GM23338 (cell line): ENCODE measurements around the gene PRDM1.

Experiments used
- CREB1 ChIP-seq: fragments of 250-450 bp; sonication (Bioruptor Pico); IDR thresholded peaks from 2 replicates; pipeline ENCODE4 v1.5.0; 2020; ENCODE audit warnings: low read depth, mild to moderate bottlenecking, moderate library complexity
- CTCF ChIP-seq, 2 experiments: fragments of 200-600 bp in 1 of 2; sonication (generic) in 1 of 2; conservative IDR thresholded peaks; 2 replicates each; pipeline versions ENCODE4 v1.5.1 to v1.6.1; 2016 to 2017; ENCODE audit warnings: antibody characterized with exemption in 2 of 2, low read depth in 2 of 2, mild to moderate bottlenecking in 2 of 2, moderate library complexity in 1 of 2
- ETS1 ChIP-seq: IDR thresholded peaks from 2 replicates; pipeline ENCODE4 v1.6.1; 2016; ENCODE audit warnings: antibody characterized with exemption
- EZH2 ChIP-seq: fragments of 200-600 bp; sonication (generic); IDR thresholded peaks from one replicate; pipeline ENCODE4 v1.8.0; 2017; ENCODE audit warnings: antibody characterized with exemption, mild to moderate bottlenecking, low read depth; ENCODE audit not compliant: unreplicated experiment
- EZH2phosphoT487 ChIP-seq: fragments of 200-600 bp; sonication (generic); IDR thresholded peaks from one replicate; pipeline ENCODE4 v1.8.1; 2018; ENCODE audit warnings: antibody characterized with exemption; ENCODE audit not compliant: unreplicated experiment
- JUNB ChIP-seq: IDR thresholded peaks from one replicate; pipeline ENCODE4 v1.6.1; 2016; ENCODE audit warnings: antibody characterized with exemption; ENCODE audit not compliant: unreplicated experiment
- NANOG ChIP-seq: IDR thresholded peaks from 2 replicates; pipeline ENCODE4 v1.6.1; 2016; ENCODE audit warnings: antibody characterized with exemption, borderline replicate concordance
- POLR2AphosphoS5 ChIP-seq: IDR thresholded peaks from 2 replicates; pipeline ENCODE4 v1.6.1; 2016; ENCODE audit warnings: antibody characterized with exemption, low read depth
- STAT1 ChIP-seq: IDR thresholded peaks from one replicate; pipeline ENCODE4 v1.6.1; 2016; ENCODE audit warnings: antibody characterized with exemption; ENCODE audit not compliant: unreplicated experiment
- ZNF114 ChIP-seq: fragments of 250-450 bp; sonication (Bioruptor Pico); IDR thresholded peaks from 2 replicates; pipeline ENCODE4 v1.5.0; 2020; ENCODE audit warnings: mild to moderate bottlenecking, moderate library complexity
- ZNF462 ChIP-seq: fragments of 250-450 bp; sonication (Bioruptor Pico); IDR thresholded peaks from 2 replicates; pipeline ENCODE4 v1.5.0; 2020; ENCODE audit warnings: mild to moderate bottlenecking, moderate library complexity
- TF ChIP-seq, protein P1 (sequence below): IDR thresholded peaks from one replicate; pipeline ENCODE4 v1.6.1; 2018; ENCODE audit warnings: antibody characterized with exemption; ENCODE audit not compliant: unreplicated experiment

DNA sequence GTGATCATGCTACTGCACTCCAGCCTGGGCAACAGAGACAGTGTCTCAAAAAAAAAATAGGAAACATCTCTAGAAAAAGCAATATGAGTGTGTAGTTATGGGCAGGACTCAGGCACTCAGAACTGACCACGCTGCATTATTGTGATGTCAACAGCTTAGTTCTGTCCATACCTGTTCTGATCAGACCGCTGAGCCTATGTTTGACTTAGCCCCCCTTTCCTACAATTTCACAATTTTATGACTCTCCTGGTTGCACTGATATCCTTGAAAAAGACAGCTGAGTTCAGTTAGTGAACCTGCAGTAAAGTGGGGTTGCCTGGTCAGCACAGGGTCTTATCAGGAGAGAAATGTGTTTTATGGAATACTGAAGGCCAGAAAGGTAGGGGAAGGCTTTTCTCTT, 37.8 kb upstream of the PRDM1 start:
- TF ChIP-seq CTCF (conservative IDR thresholded peaks at IDR 0.05; ENCODE audit: low read depth in 2 of 2) (no peak), POLR2AphosphoS5 (no peak), JUNB (no peak), EZH2 (no peak), ZNF114 (CRISPR knock-in tag) (no peak), EZH2phosphoT487 (no peak), CREB1 (CRISPR knock-in tag) (no peak), NANOG (no peak), ETS1 (no peak), ZNF462 (CRISPR knock-in tag) (no peak), STAT1 (no peak)
- TF ChIP-seq, protein P1, sequence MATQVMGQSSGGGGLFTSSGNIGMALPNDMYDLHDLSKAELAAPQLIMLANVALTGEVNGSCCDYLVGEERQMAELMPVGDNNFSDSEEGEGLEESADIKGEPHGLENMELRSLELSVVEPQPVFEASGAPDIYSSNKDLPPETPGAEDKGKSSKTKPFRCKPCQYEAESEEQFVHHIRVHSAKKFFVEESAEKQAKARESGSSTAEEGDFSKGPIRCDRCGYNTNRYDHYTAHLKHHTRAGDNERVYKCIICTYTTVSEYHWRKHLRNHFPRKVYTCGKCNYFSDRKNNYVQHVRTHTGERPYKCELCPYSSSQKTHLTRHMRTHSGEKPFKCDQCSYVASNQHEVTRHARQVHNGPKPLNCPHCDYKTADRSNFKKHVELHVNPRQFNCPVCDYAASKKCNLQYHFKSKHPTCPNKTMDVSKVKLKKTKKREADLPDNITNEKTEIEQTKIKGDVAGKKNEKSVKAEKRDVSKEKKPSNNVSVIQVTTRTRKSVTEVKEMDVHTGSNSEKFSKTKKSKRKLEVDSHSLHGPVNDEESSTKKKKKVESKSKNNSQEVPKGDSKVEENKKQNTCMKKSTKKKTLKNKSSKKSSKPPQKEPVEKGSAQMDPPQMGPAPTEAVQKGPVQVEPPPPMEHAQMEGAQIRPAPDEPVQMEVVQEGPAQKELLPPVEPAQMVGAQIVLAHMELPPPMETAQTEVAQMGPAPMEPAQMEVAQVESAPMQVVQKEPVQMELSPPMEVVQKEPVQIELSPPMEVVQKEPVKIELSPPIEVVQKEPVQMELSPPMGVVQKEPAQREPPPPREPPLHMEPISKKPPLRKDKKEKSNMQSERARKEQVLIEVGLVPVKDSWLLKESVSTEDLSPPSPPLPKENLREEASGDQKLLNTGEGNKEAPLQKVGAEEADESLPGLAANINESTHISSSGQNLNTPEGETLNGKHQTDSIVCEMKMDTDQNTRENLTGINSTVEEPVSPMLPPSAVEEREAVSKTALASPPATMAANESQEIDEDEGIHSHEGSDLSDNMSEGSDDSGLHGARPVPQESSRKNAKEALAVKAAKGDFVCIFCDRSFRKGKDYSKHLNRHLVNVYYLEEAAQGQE: no peak
